GM23248 (cell line): ENCODE measurements around the gene GAPT.

Experiments used
- EZH2 ChIP-seq: fragments of 200-600 bp; sonication (generic); IDR thresholded peaks from 2 replicates; pipeline ENCODE4 v1.6.1; 2018; ENCODE audit warnings: antibody characterized with exemption, mild to moderate bottlenecking; ENCODE audit not compliant: insufficient read depth, poor library complexity, severe bottlenecking
- EZH2phosphoT487 ChIP-seq: fragments of 200-600 bp; sonication (generic); IDR thresholded peaks from 2 replicates; pipeline ENCODE4 v1.6.1; 2018; ENCODE audit warnings: antibody characterized with exemption, moderate library complexity, mild to moderate bottlenecking, low read depth; ENCODE audit not compliant: insufficient read depth

GRCh38 chr5:58455480-58455879 lies 35.8 kb upstream of the GAPT start:
- no peak for TF ChIP-seq EZH2
- TF ChIP-seq EZH2phosphoT487 = no peak
